Lower leg skin (tissue), 4 donors: ENCODE measurements around the gene TBRG1. TPM values are rescaled to one million over a fixed set of nuclear protein-coding genes. Genes with fewer than 3 reads are reported as not detected.

Experiments used
- DNase-seq, 2 donors: peaks; one replicate each; pipeline ENCODE4 v3.0.0-alpha.2; 2019; ENCODE audit warnings: low spot score in 2 of 2
- H3K4me3 ChIP-seq: fragments of 200-600 bp; sonication (generic); 2 replicates; pipeline ENCODE4 v1.5.1; 2017; ENCODE audit warnings: mild to moderate bottlenecking, low read depth; ENCODE audit not compliant: poor library complexity, severe bottlenecking
- CTCF ChIP-seq, 3 donors: fragments of 450-650 bp; IDR thresholded peaks; one replicate each; pipeline ENCODE4 v1.5.1; 2016; ENCODE audit warnings: antibody characterized with exemption in 3 of 3, mild to moderate bottlenecking in 3 of 3, moderate library complexity in 2 of 3
- POLR2A ChIP-seq, 2 donors: fragments of 450-650 bp; IDR thresholded peaks; one replicate each; pipeline ENCODE4 v1.6.1; 2016 to 2017; ENCODE audit warnings: antibody characterized with exemption in 2 of 2, mild to moderate bottlenecking in 1 of 2, moderate library complexity in 1 of 2
- WGBS, 2 donors: methylation state at CpG; one replicate each; pipeline ENCODE4 v1.1.5; 2018; 5-methylcytosine and 5-hydroxymethylcytosine counted together
- intact Hi-C: fragments of 100-400 bp; cut with DNase I; formaldehyde crosslinking; loops from one replicate; pipeline ENCODE4 v1.15.0; 2023; ENCODE audit warnings: low total_unique reads
- total RNA-seq, 4 donors: library from RNA; depleted of rRNA; stranded (reverse); fragments of >200 nt; gene quantifications; one replicate each; pipeline ENCODE4 v1.1.0, GENCODE V29; 2016

The TBRG1 gene
- total RNA-seq, 4 donors from 2014 or later: 13.9 to 24.9 (median 17.9) TPM

- WGBS, 2 donors: 98 to 99% methylated on average over 3 of the region's 3 CpGs
- DNase-seq: no peak
- intact Hi-C loops: loop anchor here (10.0 kb wide), 1 partner anchor 167 kb away; no protein-coding TSS in a partner anchor
- TF ChIP-seq CTCF (IDR thresholded peaks at IDR 0.05): no peak
- TF ChIP-seq POLR2A (IDR thresholded peaks at IDR 0.05): no peak
- H3K4me3 ChIP-seq: no peak overlapping the region
Measured at GRCh38 chr11:124667601-124668000, 44.9 kb downstream of the TBRG1 start.

- intact Hi-C loops: loop anchor here (10.0 kb wide), 1 partner anchor 166 kb away; no protein-coding TSS in a partner anchor
- 22 to 24% methylated on average over 8 of the region's 8 CpGs for WGBS, 2 donors
- TF ChIP-seq CTCF (IDR thresholded peaks at IDR 0.05): no peak
- no peak for TF ChIP-seq POLR2A (IDR thresholded peaks at IDR 0.05)
- no peak overlapping the region for H3K4me3 ChIP-seq
- DNase-seq: peak in 1 of 2 donors; percentile 43
Measured at GRCh38 chr11:124669193-124669592, 46.5 kb downstream of the TBRG1 start.

GRCh38 chr11:124670732-124671131 lies 48.1 kb downstream of the TBRG1 start:
- TF ChIP-seq POLR2A (IDR thresholded peaks at IDR 0.05) (no peak), CTCF (IDR thresholded peaks at IDR 0.05) (no peak)
- no peak overlapping the region for H3K4me3 ChIP-seq
- intact Hi-C loops: loop anchor here (5.0 kb wide), 1 partner anchor 92 kb away; the partner anchor contains the start of gene ESAM
- 37 to 39% methylated on average over 3 of the region's 3 CpGs for WGBS, 2 donors
- DNase-seq: no peak

GRCh38 chr11:124672536-124673215 lies 50.0 kb downstream of the TBRG1 start:
- H3K4me3 ChIP-seq: peak overlapping the region; percentile 76
- 54 to 58% methylated on average over 7 of the region's 7 CpGs for WGBS, 2 donors
- intact Hi-C loops: loop anchor here (5.0 kb wide), 1 partner anchor 90 kb away; the partner anchor contains the start of gene ESAM

GRCh38 chr11:124673333-124674167 lies 50.9 kb downstream of the TBRG1 start, which contains the start of the genes SIAE and SPA17:
TSS of gene SIAE (minus strand) at chr11:124673739. CDS start at chr11:124673708, 31 bp downstream.
TSS of gene SPA17 (plus strand) at chr11:124673904. CDS start at chr11:124675265, 1,361 bp downstream.
- TF ChIP-seq POLR2A (IDR thresholded peaks at IDR 0.05): no peak
- no peak for TF ChIP-seq CTCF (IDR thresholded peaks at IDR 0.05)
- intact Hi-C loops: loop anchor here (5.0 kb wide), 1 partner anchor 89 kb away; the partner anchor contains the start of gene ESAM
- peak; percentile 89 to 98 for DNase-seq
- peak within 1 kb of the TSS; percentile 76 for H3K4me3 ChIP-seq
- 0 to 1% methylated on average over 48 to 54 of the region's 58 CpGs for whole genome bisulfite sequencing, 2 donors

More at GRCh38 chr11:124672536-124673215, 50.0 kb downstream of the TBRG1 start:
- no peak for DNase-seq
- no peak for TF ChIP-seq CTCF (IDR thresholded peaks at IDR 0.05)
- no peak for TF ChIP-seq POLR2A (IDR thresholded peaks at IDR 0.05)
